ENCODE measurements around the gene FKBP2.

The FKBP2 gene

GRCh38 chr11:64244107-64244506, 3.2 kb downstream of the FKBP2 start:
- TF ChIP-seq, protein P1, sequence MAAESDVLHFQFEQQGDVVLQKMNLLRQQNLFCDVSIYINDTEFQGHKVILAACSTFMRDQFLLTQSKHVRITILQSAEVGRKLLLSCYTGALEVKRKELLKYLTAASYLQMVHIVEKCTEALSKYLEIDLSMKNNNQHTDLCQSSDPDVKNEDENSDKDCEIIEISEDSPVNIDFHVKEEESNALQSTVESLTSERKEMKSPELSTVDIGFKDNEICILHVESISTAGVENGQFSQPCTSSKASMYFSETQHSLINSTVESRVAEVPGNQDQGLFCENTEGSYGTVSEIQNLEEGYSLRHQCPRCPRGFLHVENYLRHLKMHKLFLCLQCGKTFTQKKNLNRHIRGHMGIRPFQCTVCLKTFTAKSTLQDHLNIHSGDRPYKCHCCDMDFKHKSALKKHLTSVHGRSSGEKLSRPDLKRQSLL (tag by site-specific recombination; IDR thresholded peaks at IDR 0.05): 0 out of 2 replicates have a peak, but pooled peaks have one; percentile 18
- TF ChIP-seq ZNF677 (tag by site-specific recombination; IDR thresholded peaks at IDR 0.05) (no peak), GLIS2 (tag by site-specific recombination; IDR thresholded peaks at IDR 0.05) (peak; percentile 68; the same call in 1 of the 2 replicates), ZNF302 (tag by site-specific recombination; IDR thresholded peaks at IDR 0.05; ENCODE audit: low read depth) (no peak), ZNF174 (tag by site-specific recombination; IDR thresholded peaks at IDR 0.05) (no peak), ZBTB10 (tag by site-specific recombination; IDR thresholded peaks at IDR 0.05) (no peak), ZNF658 (tag by site-specific recombination; IDR thresholded peaks at IDR 0.05) (no peak)
- H3K9me3 ChIP-seq (ENCODE audit: control insufficient read depth, insufficient read depth, low read depth, low read length): no peaks in the 10 kb centered on the region
- ChIA-PET POLR2A (interaction anchor here (0.8 to 7.2 kb wide), 11 partner anchors 8 to 73 kb away, joined by 3 to 96 read pairs (median 4); partner anchors contain the start of genes BAD, NUDT22, PRDX5 and STIP1), CTCF (interaction anchor here (0.5 to 2.2 kb wide), 7 partner anchors 11 to 62 kb away, joined by 3 to 13 read pairs (median 4); partner anchors contain the start of gene FERMT3)
- H3K4me1 ChIP-seq (ENCODE audit: control insufficient read depth, insufficient read depth, low read length): no peaks in the 10 kb centered on the region
- no peak overlapping the region for H3K4me3 ChIP-seq (ENCODE audit: low read depth, low read length)
- peaks cover 0 to 20% of the 10 kb centered on the region in 2 experiments; a peak in 1 of 3 replicates for H3K36me3 ChIP-seq (ENCODE audit: control insufficient read depth in 2 of 2, insufficient read depth in 1 of 2, low read length in 2 of 2)
- H3K27ac ChIP-seq (ENCODE audit: extremely low read depth, low read depth, low read length): no peak overlapping the region

DNA sequence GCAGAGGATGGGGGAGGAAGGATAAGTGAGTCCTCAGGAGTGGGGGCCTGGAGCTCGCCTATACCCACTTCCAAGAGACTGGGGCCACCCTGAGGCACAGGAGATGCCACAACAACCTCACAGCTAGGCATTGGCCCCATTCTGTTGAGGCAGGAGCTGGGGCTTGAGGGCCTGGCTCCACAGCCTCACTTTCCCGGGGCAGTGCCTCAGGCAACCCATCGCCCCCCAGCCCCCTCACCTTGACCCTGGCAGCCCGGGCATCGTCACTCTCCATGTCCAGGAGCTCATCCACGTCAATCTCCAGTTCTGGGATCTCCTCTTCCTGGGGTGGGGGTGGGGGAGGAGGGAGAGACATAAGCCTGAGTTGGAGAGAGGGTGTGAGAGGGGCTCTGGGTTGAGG, 4.1 kb downstream of the FKBP2 start:
- no peaks in the 10 kb centered on the region for H3K4me1 ChIP-seq (ENCODE audit: control insufficient read depth, insufficient read depth, low read length)
- POLR2A ChIA-PET: interaction anchor here (0.6 to 7.2 kb wide), 10 partner anchors 9 to 547 kb away, joined by 3 to 96 read pairs (median 6); partner anchors contain the start of genes NUDT22, PRDX5, STIP1 and TRMT112
- H3K36me3 ChIP-seq (ENCODE audit: control insufficient read depth in 2 of 2, insufficient read depth in 1 of 2, low read length in 2 of 2): peaks cover 0 to 20% of the 10 kb centered on the region in 2 experiments; a peak in 1 of 3 replicates
- CTCF ChIA-PET: interaction anchor here (0.5 to 1.7 kb wide), 10 partner anchors 27 to 987 kb away, joined by 3 to 10 read pairs (median 4); no protein-coding TSS in a partner anchor
- H3K27ac ChIP-seq (ENCODE audit: extremely low read depth, low read depth, low read length): 0 out of 2 replicates have a peak overlapping the region, but pooled peaks have one; percentile 28
- H3K4me3 ChIP-seq (ENCODE audit: low read depth, low read length): peak overlapping the region; percentile 68
- H3K9me3 ChIP-seq (ENCODE audit: control insufficient read depth, insufficient read depth, low read depth, low read length): no peaks in the 10 kb centered on the region
- TF ChIP-seq ZNF157 (tag by site-specific recombination; IDR thresholded peaks at IDR 0.05) (no peak), ZNF416 (tag by site-specific recombination; IDR thresholded peaks at IDR 0.05) (no peak), HIC1 (tag by site-specific recombination; IDR thresholded peaks at IDR 0.05) (peak; percentile 58; the same call in 1 of the 2 replicates), ZSCAN4 (tag by site-specific recombination; IDR thresholded peaks at IDR 0.05) (no peak), ZNF548 (tag by site-specific recombination; IDR thresholded peaks at IDR 0.05) (no peak), ZNF670 (tag by site-specific recombination; IDR thresholded peaks at IDR 0.05; ENCODE audit: low read depth) (no peak), ZNF274 (IDR thresholded peaks at IDR 0.05; ENCODE audit: low read length) (no peak), ZNF274 (tag by site-specific recombination; IDR thresholded peaks at IDR 0.05; ENCODE audit: borderline replicate concordance) (no peak), ZNF571 (tag by site-specific recombination; IDR thresholded peaks at IDR 0.05) (no peak), ZNF660 (tag by site-specific recombination; IDR thresholded peaks at IDR 0.05) (no peak), KLF17 (tag by site-specific recombination; IDR thresholded peaks at IDR 0.05) (no peak), ZNF560 (tag by site-specific recombination; IDR thresholded peaks at IDR 0.05; ENCODE audit: borderline replicate concordance) (no peak), ZBTB10 (tag by site-specific recombination; IDR thresholded peaks at IDR 0.05) (0 out of 2 replicates have a peak, but pooled peaks have one; percentile 3)
- TF ChIP-seq, protein P2, sequence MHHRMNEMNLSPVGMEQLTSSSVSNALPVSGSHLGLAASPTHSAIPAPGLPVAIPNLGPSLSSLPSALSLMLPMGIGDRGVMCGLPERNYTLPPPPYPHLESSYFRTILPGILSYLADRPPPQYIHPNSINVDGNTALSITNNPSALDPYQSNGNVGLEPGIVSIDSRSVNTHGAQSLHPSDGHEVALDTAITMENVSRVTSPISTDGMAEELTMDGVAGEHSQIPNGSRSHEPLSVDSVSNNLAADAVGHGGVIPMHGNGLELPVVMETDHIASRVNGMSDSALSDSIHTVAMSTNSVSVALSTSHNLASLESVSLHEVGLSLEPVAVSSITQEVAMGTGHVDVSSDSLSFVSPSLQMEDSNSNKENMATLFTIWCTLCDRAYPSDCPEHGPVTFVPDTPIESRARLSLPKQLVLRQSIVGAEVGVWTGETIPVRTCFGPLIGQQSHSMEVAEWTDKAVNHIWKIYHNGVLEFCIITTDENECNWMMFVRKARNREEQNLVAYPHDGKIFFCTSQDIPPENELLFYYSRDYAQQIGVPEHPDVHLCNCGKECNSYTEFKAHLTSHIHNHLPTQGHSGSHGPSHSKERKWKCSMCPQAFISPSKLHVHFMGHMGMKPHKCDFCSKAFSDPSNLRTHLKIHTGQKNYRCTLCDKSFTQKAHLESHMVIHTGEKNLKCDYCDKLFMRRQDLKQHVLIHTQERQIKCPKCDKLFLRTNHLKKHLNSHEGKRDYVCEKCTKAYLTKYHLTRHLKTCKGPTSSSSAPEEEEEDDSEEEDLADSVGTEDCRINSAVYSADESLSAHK (tag by site-specific recombination; IDR thresholded peaks at IDR 0.05): no peak
